ENCODE measurements around the gene DLG2.
A peak's percentile ranks its signal among the peaks of the same experiment; 100 is the strongest.

The DLG2 gene

GRCh38 chr11:84140386-84141169 lies 1486.6 kb downstream of the DLG2 start:
- DNase-seq: no peak

GRCh38 chr11:84137960-84138359 lies 1489.2 kb downstream of the DLG2 start:
- no peak for DNase-seq

DNA sequence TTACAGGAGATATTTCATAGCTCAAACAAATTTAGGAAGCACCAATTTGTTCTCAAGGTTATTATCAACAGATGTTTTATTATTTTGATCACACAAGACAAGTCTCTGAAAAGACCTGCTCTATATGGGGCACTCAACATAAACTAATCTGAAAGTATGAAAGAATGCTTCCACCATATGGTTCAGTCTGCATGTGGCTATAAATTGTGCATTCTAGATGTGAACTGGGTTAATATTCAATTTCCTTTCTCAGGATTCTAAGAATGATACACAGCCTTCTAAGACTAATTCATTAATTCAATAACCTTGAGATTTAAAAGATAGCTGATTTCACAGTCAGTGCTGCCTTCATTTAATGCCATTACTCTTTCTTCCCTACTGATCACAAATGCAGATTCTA lies 1489.6 kb downstream of the DLG2 start:
- no peak for DNase-seq

- DNase-seq: no peak
Measured at GRCh38 chr11:84136926-84137325, 1490.2 kb downstream of the DLG2 start.

DNA sequence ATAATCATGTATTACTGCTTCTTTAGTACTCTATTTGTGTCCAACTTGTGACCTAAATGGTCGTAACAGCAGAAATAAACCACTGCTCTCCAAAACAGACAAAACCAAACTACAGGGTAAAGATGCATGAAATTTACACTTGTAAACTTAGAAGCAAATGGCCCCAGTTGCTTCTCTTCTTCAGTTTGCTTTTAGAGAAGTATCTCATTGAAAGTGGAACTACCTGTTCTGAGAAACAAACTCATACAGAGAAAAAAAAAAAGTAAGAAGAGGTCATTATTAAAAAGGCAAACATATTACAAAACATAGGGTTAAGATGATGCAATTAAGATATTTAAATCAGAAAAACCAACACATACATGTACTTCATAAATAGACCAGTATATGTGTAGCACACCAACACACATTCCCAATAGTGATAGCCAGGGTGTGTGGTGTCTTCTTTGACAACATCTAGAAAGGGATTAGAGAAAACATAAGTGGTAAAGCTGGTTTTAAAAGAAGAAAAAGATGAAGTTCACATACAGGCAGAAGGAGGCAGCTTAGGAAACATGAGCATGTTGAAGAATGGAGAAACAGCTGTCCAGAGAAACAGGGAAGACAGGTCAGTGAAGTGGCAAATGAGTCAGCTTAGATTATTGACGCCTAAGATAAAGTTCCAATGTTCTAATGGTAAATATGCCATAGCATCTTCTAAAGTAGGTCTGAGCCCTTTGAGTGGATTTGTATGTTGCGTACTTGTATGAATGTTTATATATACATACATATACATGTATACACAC lies 1496.3 kb downstream of the DLG2 start:
- no peak for DNase-seq

- no peak for DNase-seq
Measured at GRCh38 chr11:84129961-84130576, 1497.1 kb downstream of the DLG2 start.

DNA sequence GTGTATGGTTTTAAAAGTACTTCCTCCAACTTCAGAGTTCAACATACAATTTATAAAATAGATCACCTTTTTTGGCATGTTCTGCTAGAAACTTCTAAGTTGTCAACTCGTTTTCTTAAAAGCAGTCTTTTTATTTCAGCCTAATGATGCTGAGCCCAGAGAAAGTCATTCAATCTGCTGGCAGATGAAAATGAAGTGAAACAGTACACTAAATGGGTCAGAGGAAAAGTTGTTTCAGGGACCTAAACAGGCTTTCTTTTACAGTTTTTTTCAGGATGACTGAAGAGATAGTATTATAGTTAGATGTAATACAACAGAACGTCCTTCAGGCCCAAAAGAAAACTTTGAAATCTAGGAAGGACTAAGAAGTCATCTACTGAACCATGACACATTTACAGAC lies 1498.3 kb downstream of the DLG2 start:
- no peak for DNase-seq

- DNase-seq: no peak
Measured at GRCh38 chr11:84117394-84117793, 1509.8 kb downstream of the DLG2 start.

DNA sequence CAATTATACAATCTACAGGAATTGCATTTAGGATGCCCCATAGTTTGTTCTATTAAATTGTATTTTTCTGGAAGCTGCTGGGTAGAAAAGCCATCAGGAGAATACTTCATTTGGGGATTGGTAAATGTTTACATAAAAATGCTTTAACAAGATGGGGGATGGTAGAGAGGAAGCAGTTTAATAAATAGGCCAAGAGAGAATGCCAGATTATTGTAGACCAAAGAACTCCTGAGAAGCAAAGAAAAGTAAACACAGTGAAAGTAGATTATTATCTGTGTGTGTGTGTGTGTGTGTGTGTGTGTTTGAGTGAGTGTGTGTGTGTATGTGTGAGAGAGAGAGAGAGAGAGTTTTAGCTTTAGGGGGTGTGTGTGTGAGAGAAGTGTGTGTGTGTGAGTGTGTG lies 1520.6 kb downstream of the DLG2 start:
- no peak for DNase-seq

DNA sequence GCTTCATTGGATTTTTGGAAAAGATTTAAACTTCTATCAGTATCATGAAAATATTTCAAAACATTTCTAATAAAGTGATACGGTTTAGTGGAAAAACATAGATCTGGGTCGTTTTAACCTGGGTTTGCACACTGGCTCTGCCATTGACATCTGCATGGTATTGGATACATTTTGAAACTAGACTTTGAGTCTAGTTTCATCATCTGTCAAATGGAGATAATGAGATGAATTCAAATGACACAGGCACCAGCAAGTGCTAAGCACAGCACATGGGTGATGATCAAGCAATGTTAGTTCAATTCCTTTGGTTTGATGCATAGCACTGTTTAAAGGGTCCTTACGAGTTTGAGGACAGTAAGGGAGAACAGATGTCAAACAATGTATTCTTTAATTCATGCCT lies 1522.0 kb downstream of the DLG2 start:
- DNase-seq: no peak

DNA sequence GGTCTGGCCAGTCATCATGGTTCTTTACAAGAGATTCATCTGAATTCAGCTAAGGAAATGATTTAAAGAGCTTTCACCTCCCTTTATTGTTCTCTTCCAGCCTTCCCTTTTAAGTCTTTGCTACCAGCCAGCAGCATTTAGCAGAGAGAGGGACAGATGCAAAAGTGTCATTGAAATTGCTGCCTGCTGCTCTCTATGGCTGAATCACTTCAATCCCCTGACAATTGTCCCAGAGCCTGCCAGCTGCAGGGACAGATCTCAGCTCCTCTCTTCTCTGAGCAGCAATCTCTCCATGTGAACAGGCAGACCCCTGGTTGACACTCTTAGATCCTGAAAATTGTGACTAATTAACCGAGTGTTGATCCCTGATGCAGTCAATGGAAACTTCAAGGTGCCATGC lies 1524.0 kb downstream of the DLG2 start:
- peak; percentile 2 for DNase-seq

GRCh38 chr11:84097186-84097585 lies 1530.0 kb downstream of the DLG2 start:
- no peak for DNase-seq

- no peak for DNase-seq
Measured at GRCh38 chr11:84091212-84091986, 1535.7 kb downstream of the DLG2 start.

DNA sequence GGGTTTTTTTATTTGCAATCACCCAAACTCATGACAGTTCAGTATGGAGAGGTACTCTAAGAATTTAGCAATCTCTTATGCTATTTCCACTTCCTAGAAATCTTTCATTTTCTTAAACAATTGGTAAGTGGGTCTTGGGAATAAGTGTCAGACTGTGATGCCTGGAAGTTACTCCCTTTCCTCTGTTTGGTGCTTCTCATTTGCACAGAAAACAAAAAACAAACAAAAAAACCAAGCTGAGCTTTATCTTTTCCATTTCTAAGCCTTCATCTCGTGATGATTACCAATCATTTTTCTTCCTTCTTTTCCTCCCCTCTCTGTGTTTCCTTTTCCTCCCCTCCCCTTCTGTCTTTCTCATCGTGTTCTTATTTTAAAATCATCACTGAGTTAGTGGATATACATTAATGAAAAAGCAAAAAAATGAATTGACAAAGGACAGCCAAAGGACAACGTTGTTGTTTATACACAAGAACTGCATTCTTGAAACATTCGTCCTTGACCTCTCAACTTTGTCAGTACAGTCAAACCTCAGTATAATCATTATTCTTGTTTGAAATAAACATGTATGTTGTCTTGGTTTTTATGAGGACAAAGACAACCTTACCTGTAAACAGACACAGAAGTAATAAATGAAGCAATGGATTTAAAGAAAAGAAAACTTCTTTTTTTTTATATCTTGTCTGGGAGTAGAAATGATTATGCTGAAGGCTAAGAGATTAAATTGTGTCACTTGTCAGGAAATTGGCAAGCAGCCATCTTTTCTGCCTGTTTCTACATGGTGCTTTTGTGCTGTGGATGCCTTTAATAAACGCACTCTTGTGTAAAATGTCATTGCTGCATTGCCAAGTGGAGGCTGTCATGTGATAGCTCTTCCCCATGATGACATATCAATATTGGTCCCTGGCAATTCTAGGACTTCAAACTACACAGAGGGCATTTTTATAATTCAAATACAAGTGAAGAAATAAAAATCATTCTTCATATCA lies 1537.8 kb downstream of the DLG2 start:
- DNase-seq: no peak

DNA sequence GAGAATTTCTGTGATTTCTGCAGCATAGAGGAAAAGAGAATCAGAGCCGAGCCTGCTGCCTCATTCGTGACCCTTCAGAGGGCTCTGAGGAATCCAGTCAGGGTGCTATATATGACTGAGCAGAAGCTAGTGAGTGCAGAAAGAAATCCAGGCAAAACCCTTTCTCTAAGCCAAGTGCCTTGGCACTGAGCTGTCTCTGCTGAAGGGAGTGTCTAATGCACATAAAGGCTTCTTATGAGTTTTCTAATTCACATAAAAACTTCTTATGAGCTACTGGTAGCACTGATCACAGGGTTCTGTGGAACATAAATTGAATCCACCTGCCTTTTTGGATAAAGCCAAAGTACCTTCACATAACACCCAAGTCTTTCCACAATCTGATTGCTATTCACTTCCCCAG lies 1555.3 kb downstream of the DLG2 start:
- no peak for DNase-seq

DNA sequence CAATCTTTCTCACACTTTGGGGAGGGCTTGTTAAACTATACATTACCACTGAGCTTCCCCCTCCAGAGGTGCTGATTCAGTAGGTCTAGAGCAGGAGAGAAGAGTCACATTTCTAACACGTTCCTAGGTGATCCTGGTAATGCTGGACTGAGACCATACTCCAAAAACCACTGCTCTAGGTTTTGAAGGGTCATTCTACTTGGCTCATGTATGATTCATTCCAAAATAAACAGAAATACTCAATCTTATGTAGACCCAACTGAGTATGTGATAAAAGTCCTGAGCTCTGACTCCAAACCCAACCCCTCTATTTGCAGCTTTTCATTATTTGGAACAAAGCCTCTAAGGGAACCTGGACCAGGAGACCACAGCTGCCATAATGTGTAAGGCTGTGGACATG lies 1558.1 kb downstream of the DLG2 start:
- no peak for DNase-seq

DNA sequence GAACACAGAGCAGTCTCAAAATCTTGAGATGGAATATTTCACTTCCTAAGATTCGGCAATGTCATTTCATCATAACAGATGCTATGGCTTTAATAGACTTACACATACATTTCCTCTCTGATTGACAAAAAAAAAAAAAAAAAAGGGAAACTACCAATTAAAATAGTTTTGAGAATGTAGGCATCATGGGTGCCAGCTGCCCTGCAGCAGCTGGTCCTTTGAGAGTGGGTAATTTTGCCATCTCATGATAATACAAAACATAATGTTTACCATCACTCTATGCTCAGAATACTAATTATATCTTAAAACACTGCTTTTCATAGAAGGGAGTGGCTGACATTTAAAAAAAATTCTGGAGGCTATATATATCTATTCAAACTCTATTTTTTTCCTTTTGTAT lies 1565.4 kb downstream of the DLG2 start:
- DNase-seq: no peak

GRCh38 chr11:84056653-84057376 lies 1570.3 kb downstream of the DLG2 start:
- no peak for DNase-seq

DNA sequence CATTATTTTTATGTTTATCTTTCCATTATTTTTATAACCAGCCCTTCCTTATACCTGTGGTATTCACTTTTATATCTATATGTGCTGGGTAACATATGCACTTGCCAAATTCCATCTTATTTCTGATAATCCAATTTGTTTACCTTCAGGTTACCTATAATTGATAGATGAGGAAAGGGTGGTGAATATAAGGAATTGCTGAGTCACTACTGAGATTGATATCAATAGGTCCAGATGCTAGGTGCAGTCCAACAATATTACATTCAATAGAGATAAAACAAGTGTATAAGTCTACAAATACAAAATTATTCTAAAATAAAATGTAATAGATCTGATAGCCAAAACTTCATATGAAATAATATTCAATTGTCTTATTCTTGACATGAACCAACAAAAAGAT lies 1582.0 kb downstream of the DLG2 start:
- DNase-seq: no peak

DNA sequence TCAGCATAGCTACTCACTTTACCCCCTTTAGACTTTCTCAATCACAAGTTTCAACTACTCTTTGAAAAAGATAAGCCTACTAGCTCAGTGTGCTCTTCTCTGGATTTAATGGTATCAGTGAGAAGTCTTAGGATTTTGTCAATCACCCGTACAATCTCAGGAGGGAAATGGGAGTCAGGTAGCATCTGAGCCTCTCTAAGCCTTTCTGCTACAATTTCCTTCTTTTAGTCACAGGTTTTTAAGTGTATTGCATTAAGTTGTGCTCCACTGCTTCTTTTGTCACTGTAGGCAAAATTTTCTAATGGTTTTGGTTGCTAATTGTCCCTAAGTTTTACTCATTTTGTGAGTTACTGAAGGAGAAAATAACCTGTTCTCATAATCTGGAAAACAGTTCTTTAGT lies 1582.4 kb downstream of the DLG2 start:
- no peak for DNase-seq

DNA sequence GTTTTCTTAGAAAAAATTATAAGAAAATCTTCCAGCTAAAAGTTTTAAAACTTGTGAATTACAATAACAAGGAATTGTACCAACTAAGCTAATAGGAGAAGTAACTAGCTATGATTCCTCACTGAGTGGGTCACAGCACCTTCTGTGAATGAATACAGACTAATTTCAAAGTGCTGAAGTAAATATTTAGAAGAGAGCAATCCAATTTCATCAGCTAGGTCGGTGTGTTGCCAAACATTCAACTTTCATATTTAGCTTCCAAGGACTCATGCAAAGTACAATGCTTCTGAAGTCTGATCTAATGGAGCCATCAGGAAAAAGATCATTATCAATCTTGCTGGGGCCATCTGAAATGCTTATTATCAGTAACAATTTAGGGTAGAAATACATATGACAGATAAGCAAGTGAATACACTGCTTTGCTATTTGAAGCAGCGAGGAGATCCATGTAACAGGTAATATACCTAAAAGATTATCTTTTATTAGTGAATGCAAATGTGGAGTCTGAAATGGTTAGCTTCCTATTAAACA lies 1590.4 kb downstream of the DLG2 start:
- no peak for DNase-seq
